Stimulated activated CD8-positive, alpha-beta memory T cell treated with anti-CD3 and anti-CD28 coated beads, Interleukin-4, amount 100 ng/mL, for 1 hour (primary cell): ENCODE data around the gene PPARG.

Source experiments
- DNase-seq, 2 donors: peaks; one replicate each; pipeline ENCODE4 v3.0.0-alpha.2; 2020; ENCODE audit warnings: low read depth in 2 of 2, low spot score in 1 of 2

The PPARG gene

DNA sequence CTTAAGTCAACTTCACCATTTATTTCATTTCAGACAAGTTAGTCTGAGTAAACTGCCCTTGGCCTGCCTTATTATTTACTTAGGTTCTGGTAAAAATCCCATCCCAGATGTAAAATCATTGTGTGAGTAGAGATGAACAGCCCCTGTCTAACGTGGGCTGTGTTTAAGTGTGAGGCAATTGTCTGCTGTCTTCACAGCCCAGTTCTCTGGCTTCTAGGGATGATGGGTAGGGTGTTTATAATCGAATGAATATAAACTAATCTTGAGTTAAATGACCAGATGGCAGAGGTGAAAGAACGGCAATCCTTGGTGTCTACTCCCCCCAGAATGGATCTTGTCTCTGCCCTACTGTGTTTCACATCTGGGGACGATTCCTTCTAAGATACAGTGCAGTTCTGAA, 20.8 kb downstream of the PPARG start:
- no peak for DNase-seq

GRCh38 chr3:12312010-12312409, 23.1 kb downstream of the PPARG start:
- DNase-seq = no peak

GRCh38 chr3:12313519-12313918, 24.6 kb downstream of the PPARG start:
- no peak for DNase-seq

DNA sequence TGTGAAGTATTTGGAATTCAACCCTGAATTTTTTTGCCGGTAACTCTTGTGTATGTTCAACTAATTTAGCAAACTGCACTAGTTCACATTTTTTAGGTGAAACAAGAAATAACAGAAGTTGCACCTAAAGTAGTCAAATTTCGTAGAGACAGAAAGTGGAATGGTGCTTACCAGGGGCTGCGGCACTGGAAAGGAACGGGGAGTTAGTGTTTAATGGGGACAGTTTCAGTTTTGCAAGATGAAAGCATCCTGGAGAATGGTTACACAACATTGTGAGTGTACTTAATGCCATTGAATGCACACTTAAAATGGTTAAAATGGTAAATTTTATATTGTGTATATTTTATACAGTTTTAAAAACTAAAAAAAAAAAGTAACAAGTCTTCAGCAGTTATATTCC, 27.4 kb downstream of the PPARG start:
- no peak for DNase-seq

DNA sequence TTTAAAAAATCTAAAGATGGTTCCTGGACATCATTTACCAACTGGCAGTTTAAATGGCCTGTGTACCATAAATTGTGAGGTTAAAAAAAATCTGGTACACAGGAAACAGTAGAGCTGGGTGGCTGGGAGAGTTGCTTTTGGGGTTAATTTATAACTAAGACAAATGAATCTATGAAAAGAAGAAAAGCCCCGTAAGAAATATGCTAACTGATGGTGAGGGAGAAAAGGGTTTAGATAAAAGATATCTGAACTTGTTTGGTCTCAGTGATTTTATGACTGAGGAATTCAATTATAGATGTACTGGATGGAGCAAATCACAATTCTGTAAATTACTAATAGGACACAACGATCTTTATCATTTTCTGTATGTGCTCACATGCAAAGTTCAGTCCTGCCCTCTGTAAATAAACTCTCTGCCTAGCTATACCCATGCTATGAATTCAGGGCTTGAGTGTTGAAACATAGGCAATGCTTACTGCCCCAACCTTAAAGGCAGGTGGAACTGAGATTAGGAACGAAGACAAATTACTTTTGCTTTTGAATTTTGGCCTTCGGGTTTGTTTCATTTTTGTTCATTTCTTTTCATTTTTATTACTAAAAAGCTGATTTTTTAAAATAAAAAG, 28.0 kb downstream of the PPARG start:
- no peak for DNase-seq

- DNase-seq = no peak
Measured at GRCh38 chr3:12317914-12318313, 29.0 kb downstream of the PPARG start.

GRCh38 chr3:12318758-12319621, 30.1 kb downstream of the PPARG start:
- DNase-seq = no peak

DNA sequence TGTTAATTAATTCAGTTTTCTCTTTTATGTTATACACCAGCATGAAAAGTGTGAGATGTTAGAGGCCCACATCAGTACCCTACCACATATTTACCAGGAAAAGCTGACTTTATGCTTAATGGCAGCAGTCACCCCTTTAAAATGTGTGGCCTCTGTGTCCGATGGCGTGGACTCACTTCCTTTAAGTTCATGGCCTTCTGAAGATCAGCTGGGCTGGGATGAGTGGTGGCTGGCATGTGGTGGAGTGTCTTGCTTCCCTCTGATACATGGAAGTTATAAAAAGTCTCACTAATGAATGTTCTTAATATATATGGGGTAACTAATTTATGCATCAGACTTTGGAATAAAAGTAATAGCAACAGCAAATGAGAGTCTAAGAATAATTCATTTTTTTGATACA, 32.1 kb downstream of the PPARG start:
- DNase-seq = no peak

GRCh38 chr3:12323237-12323636, 34.4 kb downstream of the PPARG start:
- DNase-seq = no peak

DNA sequence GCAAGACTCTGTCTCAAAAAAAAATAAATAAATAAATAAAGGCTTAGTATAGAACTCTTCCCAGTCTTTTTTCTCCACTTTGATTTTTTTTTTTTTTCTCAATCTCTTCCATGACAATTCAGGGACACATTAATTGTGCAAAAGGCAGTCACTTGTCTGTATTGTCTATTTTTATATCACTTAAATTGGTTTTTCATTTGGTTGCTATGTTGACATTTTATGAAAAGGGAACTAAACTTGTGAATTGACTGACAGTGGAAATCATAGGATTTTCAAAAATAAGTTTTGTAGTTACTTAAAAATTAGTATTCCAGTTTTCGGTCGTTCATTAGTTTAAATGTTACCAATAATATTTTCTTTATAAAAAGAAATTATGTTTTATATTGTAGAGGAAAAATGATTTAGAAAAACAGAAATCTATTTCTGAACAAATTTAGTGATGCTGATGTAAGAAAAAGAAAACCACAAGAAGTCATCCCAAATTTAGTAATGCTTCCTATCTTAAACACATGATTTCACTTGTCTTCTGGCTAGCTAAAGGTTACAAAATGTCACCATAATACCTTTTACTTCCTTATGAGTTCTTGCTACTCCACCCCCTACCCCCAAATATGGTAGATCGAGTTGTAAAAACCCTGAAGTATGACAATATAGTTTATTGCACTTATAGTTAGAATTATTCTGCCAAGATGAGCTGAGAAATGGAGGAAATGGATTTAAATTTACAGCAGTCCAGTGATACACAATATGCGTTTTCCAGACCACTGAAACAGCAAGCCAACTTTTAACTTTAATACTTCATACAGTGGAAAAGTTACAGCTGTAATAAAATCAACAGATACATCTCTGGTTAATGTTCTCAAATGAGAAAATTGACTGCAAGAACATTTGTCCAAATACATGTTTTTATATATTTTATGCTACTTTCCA, 37.0 kb downstream of the PPARG start:
- no peak for DNase-seq

DNA sequence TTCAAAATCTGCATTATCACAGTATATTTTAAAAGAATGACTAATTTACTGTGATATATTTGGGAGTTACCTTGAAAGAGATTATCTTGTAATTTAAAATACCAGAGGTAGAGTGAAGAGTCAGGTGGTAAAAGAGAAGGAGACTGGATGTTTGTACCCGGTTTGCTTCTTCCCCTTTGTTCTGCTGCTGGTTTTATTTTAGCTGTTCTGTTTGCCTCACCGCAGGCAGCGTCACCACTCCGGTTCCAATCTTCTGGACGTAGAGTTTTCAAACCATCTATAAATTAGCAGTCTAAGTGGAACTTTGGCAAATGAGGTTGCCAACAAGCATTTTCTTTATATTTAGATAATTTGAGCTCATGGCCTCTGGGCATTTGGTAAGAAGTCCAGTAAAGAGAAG, 38.2 kb downstream of the PPARG start:
- DNase-seq = no peak

DNA sequence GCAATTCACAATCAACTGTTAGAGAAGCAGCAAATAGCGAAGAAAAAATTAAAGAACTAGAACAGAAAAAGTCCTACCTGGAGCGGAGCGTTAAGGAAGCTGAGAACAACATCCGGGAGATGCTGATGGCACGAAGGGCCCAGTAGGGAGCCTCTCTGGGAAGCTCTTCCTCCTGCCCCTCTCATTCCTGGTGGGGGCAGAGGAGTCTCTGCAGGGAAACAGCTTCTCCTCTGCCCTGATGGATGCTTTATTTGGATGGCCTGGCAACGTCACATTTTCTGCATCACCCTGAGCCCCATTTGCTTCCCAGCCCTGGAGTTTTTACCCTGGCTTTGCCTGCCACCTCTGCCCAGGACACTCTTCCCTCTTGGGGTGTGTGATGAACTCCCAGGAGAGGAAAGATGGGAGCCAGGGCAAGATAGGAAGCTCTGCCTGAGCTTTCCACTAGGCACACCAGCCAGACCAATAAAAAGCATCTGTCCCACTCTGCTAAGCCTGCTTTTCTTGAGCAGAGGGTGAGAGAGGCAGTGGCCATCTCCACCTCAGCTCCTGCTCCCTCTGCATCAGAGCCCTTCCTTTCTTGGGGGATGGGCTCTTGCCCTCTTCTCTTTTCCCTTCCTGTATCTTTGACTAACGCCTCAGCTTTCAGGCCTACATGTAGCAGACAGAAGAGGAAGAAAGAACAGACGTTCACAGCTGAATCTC, 39.4 kb downstream of the PPARG start:
- DNase-seq = no peak

- no peak for DNase-seq
Measured at GRCh38 chr3:12328837-12329462, 40.1 kb downstream of the PPARG start.

DNA sequence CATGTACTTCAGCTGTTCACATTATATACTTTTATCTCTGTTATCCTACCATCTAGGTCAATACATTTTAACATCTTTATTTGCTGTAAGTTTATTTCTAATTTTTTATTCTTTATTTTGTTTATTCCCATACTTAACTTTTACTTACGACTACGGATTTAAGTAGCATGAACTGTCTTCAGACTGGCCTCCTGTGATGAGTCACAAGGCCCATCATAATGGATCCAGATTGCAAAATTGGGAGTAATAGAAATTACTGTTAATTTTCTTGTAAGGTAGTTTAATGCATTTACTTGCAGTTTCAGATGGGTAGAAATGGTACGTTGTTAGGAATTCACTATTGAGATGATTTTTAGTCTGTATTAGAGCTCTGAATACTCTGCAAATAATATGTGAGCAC, 45.9 kb downstream of the PPARG start:
- DNase-seq = no peak

DNA sequence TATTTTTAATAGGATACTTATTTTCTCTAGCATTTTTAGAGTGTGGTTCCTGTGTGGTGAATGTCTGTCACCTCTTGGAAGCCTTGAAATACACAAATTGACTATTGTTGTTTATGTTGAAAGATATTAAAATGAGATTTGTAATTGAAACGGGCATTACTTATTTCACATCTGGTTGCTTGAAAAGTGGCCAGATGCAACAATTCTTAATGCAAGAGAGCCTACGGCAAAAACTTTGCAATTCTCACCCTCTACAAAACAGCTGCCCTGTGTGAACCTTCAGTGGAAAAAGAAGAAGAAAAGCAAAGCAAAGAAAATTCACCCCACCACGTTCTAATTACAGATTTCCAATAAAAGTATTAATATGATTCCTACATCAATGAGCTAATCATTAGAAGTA, 46.6 kb downstream of the PPARG start:
- DNase-seq = no peak

DNA sequence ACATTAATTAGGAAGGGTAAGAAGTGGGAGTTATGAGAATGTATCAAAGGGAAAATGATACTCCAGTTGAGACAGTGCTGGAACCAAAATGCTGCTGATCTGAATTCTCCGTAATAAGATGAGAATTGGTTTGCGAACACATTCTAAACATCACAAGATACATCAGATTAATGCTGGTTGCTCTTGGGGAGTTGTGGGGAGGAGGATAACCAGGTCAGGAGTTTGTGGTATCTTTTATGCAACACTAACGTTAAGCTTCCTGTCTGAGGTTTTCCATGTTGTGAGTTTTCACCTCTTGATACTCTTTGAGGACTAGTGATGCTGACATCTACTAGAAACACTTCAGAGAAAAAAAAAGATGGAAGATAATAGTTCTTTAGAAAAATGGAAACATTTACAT, 47.2 kb downstream of the PPARG start:
- DNase-seq = no peak

DNA sequence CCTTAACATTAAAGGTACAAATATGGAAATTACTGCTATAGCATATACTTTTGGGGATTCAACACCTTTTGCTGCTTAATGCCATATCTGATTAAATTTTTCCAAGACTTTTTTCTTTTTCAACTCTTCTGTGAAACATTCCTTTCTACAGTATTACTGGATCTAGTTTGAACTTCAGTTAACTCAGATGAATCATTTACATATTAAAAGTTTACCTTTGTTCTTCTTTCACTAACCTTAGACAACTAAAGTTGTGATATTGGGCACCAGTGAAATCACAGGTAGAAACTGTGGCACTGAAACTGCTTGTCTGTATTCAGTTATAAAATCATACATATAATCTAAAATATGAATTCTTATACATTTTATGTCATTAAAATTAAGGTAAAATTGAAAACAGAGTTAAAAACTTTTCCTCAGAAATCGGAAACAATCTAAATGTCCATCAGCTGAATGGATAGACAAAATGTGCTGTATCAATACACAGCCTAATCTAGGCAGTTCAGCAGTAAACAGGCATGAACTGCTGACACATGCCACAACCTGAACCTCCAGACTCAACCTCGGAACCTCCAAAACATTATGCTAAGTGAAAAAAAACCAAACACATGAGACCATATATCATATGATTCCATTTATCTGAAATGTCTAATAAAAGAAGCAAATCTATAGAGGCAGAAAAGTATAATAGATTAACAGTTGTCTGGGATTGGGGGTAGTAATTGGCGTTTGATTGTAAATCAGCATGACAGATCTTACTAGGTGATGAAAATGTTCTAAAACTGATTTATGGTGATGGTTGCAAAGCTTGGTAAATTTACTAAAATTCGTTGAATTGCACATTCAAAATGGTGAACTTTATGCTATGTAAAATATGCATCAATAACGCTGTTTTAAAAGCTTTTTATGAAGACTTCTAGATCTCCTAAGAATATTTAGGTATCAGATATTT, 50.0 kb downstream of the PPARG start:
- DNase-seq = no peak

DNA sequence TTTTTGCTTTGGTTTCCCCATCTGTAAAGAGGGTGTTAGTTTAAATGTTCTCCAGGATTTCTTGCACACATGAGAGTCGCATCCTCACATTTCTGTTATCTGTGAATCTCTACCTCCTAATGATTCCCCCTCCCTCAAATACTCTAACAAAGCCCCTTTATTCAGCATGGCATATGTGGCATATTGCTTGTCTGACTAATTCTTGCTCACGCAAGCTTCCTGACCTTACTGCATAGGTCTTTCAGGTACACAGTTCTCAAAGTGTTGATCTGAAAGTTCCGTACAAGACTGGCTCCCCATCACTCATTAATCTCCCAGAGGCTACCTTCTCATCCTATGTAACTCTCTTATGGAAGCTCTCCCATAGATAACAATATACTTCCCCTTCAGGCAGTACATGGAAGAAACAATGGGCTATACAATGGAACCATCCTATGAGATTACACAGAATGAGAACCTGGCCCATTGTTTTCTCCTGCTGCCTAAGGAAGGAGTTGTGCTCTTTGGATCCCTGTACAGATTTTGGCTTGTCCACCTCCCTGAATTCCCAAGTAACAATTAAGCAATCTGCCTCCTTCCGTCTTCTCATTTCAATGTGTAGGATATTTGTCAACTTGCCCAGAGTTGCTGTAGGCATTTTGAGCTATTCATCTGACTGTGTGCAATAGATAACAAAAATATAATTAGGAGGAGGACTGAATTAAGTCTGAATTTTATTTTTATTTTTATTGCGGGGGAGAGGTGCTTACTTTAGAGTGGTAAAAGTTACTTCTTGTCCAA, 51.0 kb downstream of the PPARG start:
- no peak for DNase-seq

DNA sequence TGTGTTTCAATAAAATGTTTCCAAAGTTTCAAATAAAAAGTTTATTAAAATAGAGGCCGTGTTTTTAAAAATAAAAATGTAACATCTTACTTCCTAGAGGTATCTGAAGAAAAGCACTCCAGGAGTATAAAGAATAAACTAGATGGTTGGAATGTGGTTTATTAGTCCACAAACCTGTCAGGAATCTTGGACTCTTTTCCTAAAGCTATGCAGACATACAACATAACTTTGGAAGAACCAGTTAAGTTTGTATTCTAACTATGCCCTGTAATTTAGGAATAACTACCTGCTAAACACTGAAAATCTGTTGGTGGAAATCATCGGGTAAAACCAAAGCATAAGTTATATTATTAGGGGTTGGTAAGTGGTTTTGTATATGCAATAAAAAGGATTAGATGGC, 51.6 kb downstream of the PPARG start:
- no peak for DNase-seq
